ENCODE data around the gene FMN1.

Gene FMN1

DNA sequence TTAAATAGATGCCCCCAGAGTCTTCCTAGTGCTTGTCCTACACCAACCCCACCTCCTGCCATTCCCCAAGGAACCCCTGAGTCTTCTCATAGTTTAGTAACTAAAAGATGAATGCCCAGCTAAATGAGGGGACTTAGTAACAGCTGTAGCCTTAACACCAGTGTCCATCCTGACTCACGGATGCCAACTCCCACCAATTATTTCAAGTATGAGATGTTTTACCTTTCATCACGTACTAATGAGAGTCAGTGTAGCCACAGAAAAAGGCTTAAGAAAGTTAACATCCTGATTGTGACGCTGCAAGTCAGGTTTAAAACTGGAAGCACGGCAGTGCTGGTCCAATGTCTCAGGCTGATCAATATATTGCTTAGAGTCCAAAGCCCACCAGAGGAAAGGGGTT lies 109.9 kb downstream of the FMN1 start:
- H3K4me1 ChIP-seq (ENCODE audit: control insufficient read depth in 1 of 2, insufficient read depth in 1 of 2, low read depth in 1 of 2, low read length in 1 of 2): no peaks in the 10 kb centered on the region
- TF ChIP-seq, protein P1, sequence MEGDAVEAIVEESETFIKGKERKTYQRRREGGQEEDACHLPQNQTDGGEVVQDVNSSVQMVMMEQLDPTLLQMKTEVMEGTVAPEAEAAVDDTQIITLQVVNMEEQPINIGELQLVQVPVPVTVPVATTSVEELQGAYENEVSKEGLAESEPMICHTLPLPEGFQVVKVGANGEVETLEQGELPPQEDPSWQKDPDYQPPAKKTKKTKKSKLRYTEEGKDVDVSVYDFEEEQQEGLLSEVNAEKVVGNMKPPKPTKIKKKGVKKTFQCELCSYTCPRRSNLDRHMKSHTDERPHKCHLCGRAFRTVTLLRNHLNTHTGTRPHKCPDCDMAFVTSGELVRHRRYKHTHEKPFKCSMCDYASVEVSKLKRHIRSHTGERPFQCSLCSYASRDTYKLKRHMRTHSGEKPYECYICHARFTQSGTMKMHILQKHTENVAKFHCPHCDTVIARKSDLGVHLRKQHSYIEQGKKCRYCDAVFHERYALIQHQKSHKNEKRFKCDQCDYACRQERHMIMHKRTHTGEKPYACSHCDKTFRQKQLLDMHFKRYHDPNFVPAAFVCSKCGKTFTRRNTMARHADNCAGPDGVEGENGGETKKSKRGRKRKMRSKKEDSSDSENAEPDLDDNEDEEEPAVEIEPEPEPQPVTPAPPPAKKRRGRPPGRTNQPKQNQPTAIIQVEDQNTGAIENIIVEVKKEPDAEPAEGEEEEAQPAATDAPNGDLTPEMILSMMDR (IDR thresholded peaks at IDR 0.05): no peak
- no peaks in the 10 kb centered on the region for H3K27me3 ChIP-seq
- no peak overlapping the region for H3K4me3 ChIP-seq (ENCODE audit: low read depth in 1 of 2, low read length in 1 of 2)
- no peaks in the 10 kb centered on the region for H3K36me3 ChIP-seq
- H3K27ac ChIP-seq: no peak overlapping the region
- no peaks in the 10 kb centered on the region for H3K9me3 ChIP-seq

DNA sequence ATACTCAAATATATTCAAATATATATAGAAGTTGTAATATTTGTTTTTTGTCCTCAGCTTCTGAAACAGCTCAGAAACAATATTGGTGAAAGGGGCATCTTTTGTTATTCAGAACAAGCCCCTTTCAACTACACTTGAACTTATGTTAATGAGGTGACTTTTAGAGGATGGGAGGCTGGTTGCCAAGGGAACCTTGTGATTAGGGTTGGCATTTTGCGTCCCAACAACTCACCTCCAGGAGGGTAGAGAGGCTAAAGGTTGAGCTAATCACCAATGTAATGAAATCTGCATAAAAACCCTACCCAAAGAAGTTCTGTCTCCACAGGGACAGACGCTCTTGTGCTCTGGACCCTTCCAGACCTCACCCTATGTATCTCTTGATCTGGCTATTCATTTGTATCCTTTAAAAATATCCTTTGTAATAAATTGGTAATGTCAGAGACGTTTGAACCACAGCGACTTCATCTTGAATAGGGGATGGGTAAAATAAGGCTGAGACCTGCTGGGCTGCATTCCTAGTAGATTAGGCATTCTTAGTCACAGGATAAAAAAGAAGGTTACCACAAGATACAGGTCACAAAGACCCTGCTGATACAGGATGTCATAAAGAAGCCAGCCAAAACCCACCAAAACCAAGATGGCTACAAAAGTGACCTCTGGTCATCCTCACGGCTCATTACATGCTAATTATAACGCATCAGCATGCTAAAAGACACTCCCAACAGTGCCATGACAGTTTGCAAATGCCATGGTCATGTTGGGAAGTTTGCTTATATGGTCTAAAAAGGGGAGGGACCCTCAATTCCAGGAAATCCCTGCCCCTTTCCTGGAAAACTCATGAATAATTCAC lies 111.1 kb downstream of the FMN1 start:
- Histone ChIP-seq H3K27ac (no peak overlapping the region), H3K4me1 (ENCODE audit: control insufficient read depth in 1 of 2, insufficient read depth in 1 of 2, low read depth in 1 of 2, low read length in 1 of 2) (no peaks in the 10 kb centered on the region), H3K9me3 (no peaks in the 10 kb centered on the region), H3K27me3 (no peaks in the 10 kb centered on the region), H3K36me3 (no peaks in the 10 kb centered on the region), H3K4me3 (ENCODE audit: low read depth in 1 of 2, low read length in 1 of 2) (no peak overlapping the region)
- TF ChIP-seq, protein P1 (IDR thresholded peaks at IDR 0.05): no peak

DNA sequence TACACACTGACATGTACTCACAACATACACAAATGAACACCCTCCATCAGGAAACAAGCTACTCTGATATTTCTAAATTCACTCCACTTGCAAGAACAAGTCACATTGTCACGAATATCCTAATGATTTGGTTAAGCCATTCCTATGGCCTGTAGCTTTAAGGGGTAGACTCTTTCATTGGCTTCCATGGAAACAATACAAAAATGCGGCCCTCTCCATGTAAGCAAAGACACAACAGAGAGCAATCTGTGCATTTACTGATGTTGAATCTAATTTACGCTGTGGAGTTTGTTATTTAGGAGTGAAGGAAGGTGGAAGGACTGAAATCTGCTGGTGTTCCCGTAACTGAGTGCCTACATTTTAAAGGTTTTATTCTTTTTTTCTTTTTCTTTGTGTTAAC lies 114.5 kb downstream of the FMN1 start:
- TF ChIP-seq, protein P1 (IDR thresholded peaks at IDR 0.05): no peak
- H3K4me3 ChIP-seq (ENCODE audit: low read depth in 1 of 2, low read length in 1 of 2): no peak overlapping the region
- no peak overlapping the region for H3K27ac ChIP-seq
- no peaks in the 10 kb centered on the region for H3K36me3 ChIP-seq
- peaks cover 6% of the 10 kb centered on the region for H3K27me3 ChIP-seq
- no peaks in the 10 kb centered on the region for H3K4me1 ChIP-seq (ENCODE audit: control insufficient read depth in 1 of 2, insufficient read depth in 1 of 2, low read depth in 1 of 2, low read length in 1 of 2)
- H3K9me3 ChIP-seq: no peaks in the 10 kb centered on the region

DNA sequence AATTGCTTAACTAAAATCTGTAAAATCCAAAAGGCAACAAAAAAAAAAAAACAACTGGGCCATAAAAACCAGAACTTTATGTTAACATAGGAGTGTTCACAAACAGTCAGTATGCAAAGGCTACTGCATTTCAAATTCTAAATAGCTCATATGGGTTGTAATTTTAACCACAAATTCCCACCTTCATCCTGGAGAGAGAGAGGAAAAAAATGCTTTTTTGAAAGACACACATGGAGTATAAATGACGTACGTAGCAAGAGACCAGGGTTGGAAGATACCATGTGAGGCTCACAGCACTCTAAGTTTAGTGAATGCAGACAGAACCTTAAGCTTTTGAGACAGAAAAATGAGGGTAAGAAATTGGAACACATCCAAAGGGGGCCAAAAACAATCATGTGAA lies 115.9 kb downstream of the FMN1 start:
- H3K36me3 ChIP-seq: no peaks in the 10 kb centered on the region
- H3K27ac ChIP-seq: no peak overlapping the region
- H3K9me3 ChIP-seq: no peaks in the 10 kb centered on the region
- H3K4me1 ChIP-seq (ENCODE audit: control insufficient read depth in 1 of 2, insufficient read depth in 1 of 2, low read depth in 1 of 2, low read length in 1 of 2): no peaks in the 10 kb centered on the region
- TF ChIP-seq, protein P1 (IDR thresholded peaks at IDR 0.05): no peak
- no peak overlapping the region for H3K4me3 ChIP-seq (ENCODE audit: low read depth in 1 of 2, low read length in 1 of 2)
- peaks cover 12% of the 10 kb centered on the region for H3K27me3 ChIP-seq

DNA sequence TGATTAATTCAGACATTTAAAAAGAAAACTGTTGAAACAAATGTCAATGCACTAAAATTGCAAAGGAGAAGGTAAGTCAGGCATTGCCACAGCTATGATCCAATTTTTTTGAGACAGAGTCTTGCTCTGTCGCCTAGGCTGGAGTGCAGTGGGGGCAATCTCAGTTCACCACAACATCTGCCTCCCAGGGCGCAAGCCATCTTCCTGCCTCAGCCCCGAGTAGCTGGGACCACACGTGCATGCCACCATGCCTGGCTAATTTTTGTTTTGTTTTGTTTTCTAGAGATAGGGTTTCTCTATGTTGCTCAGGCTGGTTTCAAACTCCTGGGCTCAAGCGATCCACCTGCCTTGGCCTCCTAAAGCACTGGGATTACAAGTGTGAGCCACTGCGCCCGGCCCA lies 117.6 kb downstream of the FMN1 start:
- H3K9me3 ChIP-seq: no peaks in the 10 kb centered on the region
- TF ChIP-seq, protein P1 (IDR thresholded peaks at IDR 0.05): no peak
- H3K4me3 ChIP-seq (ENCODE audit: low read depth in 1 of 2, low read length in 1 of 2): no peak overlapping the region
- H3K27ac ChIP-seq: no peak overlapping the region
- H3K4me1 ChIP-seq (ENCODE audit: control insufficient read depth in 1 of 2, insufficient read depth in 1 of 2, low read depth in 1 of 2, low read length in 1 of 2): no peaks in the 10 kb centered on the region
- H3K27me3 ChIP-seq: peaks cover 18% of the 10 kb centered on the region
- no peaks in the 10 kb centered on the region for H3K36me3 ChIP-seq
